ENCODE measurements around the gene EIF4E3.

DNA sequence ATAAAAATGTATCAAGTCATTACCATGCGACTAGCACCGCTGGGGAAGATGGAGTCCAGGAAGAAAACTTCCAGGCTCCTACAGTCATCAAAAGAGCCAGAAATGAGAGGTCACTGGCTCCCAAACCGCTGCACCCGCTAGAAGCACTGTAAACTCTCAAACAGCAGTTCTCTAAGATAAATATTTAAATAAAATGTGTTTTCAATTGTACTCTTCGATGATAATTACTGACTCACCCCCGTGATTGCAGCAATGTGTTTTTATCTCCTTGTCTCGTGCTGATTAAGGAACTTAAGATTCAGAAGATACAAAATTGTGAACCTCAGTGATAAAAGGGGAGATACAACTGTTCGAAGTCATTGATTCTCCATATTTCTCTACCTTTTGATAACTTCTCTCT, 95.9 kb downstream of the EIF4E3 start:
- TF ChIP-seq TOX (CRISPR knock-in tag; IDR thresholded peaks at IDR 0.05; ENCODE audit: borderline replicate concordance) = no peak
- no peak for TF ChIP-seq ZFP3 (CRISPR knock-in tag; IDR thresholded peaks at IDR 0.05)
- no peak for TF ChIP-seq BACH2 (CRISPR knock-in tag; IDR thresholded peaks at IDR 0.05; ENCODE audit: borderline replicate concordance)
- TF ChIP-seq OSR1 (CRISPR knock-in tag; IDR thresholded peaks at IDR 0.05) = no peak
- TF ChIP-seq ZFP30 (CRISPR knock-in tag; IDR thresholded peaks at IDR 0.05) = no peak
- TF ChIP-seq, protein P1, sequence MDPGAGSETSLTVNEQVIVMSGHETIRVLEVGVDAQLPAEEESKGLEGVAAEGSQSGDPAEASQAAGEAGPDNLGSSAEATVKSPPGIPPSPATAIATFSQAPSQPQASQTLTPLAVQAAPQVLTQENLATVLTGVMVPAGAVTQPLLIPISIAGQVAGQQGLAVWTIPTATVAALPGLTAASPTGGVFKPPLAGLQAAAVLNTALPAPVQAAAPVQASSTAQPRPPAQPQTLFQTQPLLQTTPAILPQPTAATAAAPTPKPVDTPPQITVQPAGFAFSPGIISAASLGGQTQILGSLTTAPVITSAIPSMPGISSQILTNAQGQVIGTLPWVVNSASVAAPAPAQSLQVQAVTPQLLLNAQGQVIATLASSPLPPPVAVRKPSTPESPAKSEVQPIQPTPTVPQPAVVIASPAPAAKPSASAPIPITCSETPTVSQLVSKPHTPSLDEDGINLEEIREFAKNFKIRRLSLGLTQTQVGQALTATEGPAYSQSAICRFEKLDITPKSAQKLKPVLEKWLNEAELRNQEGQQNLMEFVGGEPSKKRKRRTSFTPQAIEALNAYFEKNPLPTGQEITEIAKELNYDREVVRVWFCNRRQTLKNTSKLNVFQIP (CRISPR knock-in tag; IDR thresholded peaks at IDR 0.05; ENCODE audit: borderline replicate concordance, low read depth) = no peak
- TF ChIP-seq GLIS3 (CRISPR knock-in tag; IDR thresholded peaks at IDR 0.05) = no peak
